GM23338 (cell line): ENCODE data around the gene HS3ST1. TPM values are rescaled to one million over a fixed set of nuclear protein-coding genes. Genes with fewer than 3 reads are reported as not detected.

ENCODE experiments used
- ATAC-seq: fragments of 200-7000 bp; cut with Tn5 transposase; 3 replicates; pipeline ENCODE4 v1.9.1; 2020
- DNase-seq: peaks from one replicate; pipeline ENCODE4 v3.0.0-alpha.2; 2015; ENCODE audit warnings: low spot score
- H2AFZ ChIP-seq: fragments of 200-600 bp; sonication (generic); 2 replicates; pipeline ENCODE4 v1.8.0; 2016; ENCODE audit warnings: antibody characterized with exemption, mild to moderate bottlenecking, moderate library complexity
- H3F3A ChIP-seq: fragments of 200-600 bp; sonication (generic); replicated peaks from 2 replicates; pipeline ENCODE4 v1.8.0; 2017; ENCODE audit warnings: antibody characterized with exemption, mixed run types, low read depth
- H3K27ac ChIP-seq: fragments of 200-600 bp; sonication (generic); 2 replicates; pipeline ENCODE4 v1.6.1; 2016; ENCODE audit warnings: low read depth
- H3K27me3 ChIP-seq: fragments of 200-600 bp; sonication (generic); 2 replicates; pipeline ENCODE4 v1.8.0; 2016; ENCODE audit warnings: mild to moderate bottlenecking, mixed run types, moderate library complexity; ENCODE audit not compliant: insufficient read depth
- H3K36me3 ChIP-seq: fragments of 200-600 bp; sonication (generic); 2 replicates; pipeline ENCODE4 v1.8.0; 2016; ENCODE audit warnings: mild to moderate bottlenecking; ENCODE audit not compliant: insufficient read depth
- H3K4me1 ChIP-seq: fragments of 200-600 bp; sonication (generic); 2 replicates; pipeline ENCODE4 v1.8.0; 2016; ENCODE audit warnings: mild to moderate bottlenecking, moderate library complexity; ENCODE audit not compliant: insufficient read depth
- H3K4me2 ChIP-seq: fragments of 200-600 bp; sonication (generic); 2 replicates; pipeline ENCODE4 v1.7.1; 2017; ENCODE audit warnings: mixed run types
- H3K4me3 ChIP-seq: fragments of 200-600 bp; sonication (generic); 2 replicates; pipeline ENCODE4 v1.6.1; 2016; ENCODE audit warnings: mixed run types
- H3K79me2 ChIP-seq: fragments of 200-600 bp; sonication (generic); replicated peaks from 2 replicates; pipeline ENCODE4 v1.8.0; 2017; ENCODE audit warnings: mild to moderate bottlenecking; ENCODE audit not compliant: insufficient read depth
- H3K9me2 ChIP-seq: fragments of 200-600 bp; sonication (generic); 2 replicates; pipeline ENCODE4 v1.8.0; 2017; ENCODE audit not compliant: insufficient read depth
- H4K20me1 ChIP-seq: fragments of 200-600 bp; sonication (generic); replicated peaks from 2 replicates; pipeline ENCODE4 v1.8.0; 2017; ENCODE audit warnings: mild to moderate bottlenecking; ENCODE audit not compliant: insufficient read depth
- H3K27ac Mint-ChIP-seq: 2 replicates; pipeline ENCODE4 v1.8.0; 2020; ENCODE audit warnings: inconsistent platforms, mild to moderate bottlenecking, moderate library complexity, mixed read lengths
- H3K27me3 Mint-ChIP-seq: 3 replicates; pipeline ENCODE4 v1.8.0; 2022; ENCODE audit warnings: low read depth, mild to moderate bottlenecking, moderate library complexity, mixed read lengths, inconsistent platforms; ENCODE audit not compliant: insufficient read depth, poor library complexity
- H3K36me3 Mint-ChIP-seq: 3 replicates; pipeline ENCODE4 v1.8.0; 2021; ENCODE audit warnings: low read depth, mild to moderate bottlenecking, inconsistent platforms, moderate library complexity, mixed read lengths
- H3K4me1 Mint-ChIP-seq: 3 replicates; pipeline ENCODE4 v1.8.0; 2020; ENCODE audit warnings: mild to moderate bottlenecking, inconsistent platforms, mixed read lengths
- H3K4me3 Mint-ChIP-seq: 3 replicates; pipeline ENCODE4 v1.8.0; 2021; ENCODE audit warnings: moderate library complexity, mild to moderate bottlenecking, inconsistent platforms, mixed read lengths
- H3K9me3 Mint-ChIP-seq: 3 replicates; pipeline ENCODE4 v1.8.0; 2020; ENCODE audit warnings: moderate library complexity, mild to moderate bottlenecking, inconsistent platforms, mixed read lengths
- EZH2phosphoT487 ChIP-seq: fragments of 200-600 bp; sonication (generic); IDR thresholded peaks from one replicate; pipeline ENCODE4 v1.8.1; 2018; ENCODE audit warnings: antibody characterized with exemption; ENCODE audit not compliant: unreplicated experiment
- JUNB ChIP-seq: IDR thresholded peaks from one replicate; pipeline ENCODE4 v1.6.1; 2016; ENCODE audit warnings: antibody characterized with exemption; ENCODE audit not compliant: unreplicated experiment
- NANOG ChIP-seq: IDR thresholded peaks from 2 replicates; pipeline ENCODE4 v1.6.1; 2016; ENCODE audit warnings: antibody characterized with exemption, borderline replicate concordance
- POLR2AphosphoS5 ChIP-seq: IDR thresholded peaks from 2 replicates; pipeline ENCODE4 v1.6.1; 2016; ENCODE audit warnings: antibody characterized with exemption, low read depth
- STAT1 ChIP-seq: IDR thresholded peaks from one replicate; pipeline ENCODE4 v1.6.1; 2016; ENCODE audit warnings: antibody characterized with exemption; ENCODE audit not compliant: unreplicated experiment
- ZNF331 ChIP-seq: fragments of 250-450 bp; sonication (Bioruptor Pico); IDR thresholded peaks from 2 replicates; pipeline ENCODE4 v1.5.0; 2020; ENCODE audit warnings: low read depth, mild to moderate bottlenecking, moderate library complexity
- polyA plus RNA-seq: library from polyadenylated mRNA; unstranded; fragments of >200 nt; fragmentation: Nextera tagmentation; extraction: Ambion mirVana; gene quantifications from 2 replicates; pipeline ENCODE4 v1.2.1, GENCODE V29; 2016
- total RNA-seq: library from RNA; depleted of rRNA; stranded (reverse); fragments of >200 nt; shearing (Covaris generic); gene quantifications from 2 replicates; pipeline ENCODE4 v1.2.3, GENCODE V29; 2014
- TF ChIP-seq, protein P1 (sequence below): IDR thresholded peaks from one replicate; pipeline ENCODE4 v1.6.1; 2018; ENCODE audit warnings: antibody characterized with exemption; ENCODE audit not compliant: unreplicated experiment
- TF ChIP-seq, protein P2 (sequence below), 2 experiments: fragments of 200-600 bp in 1 of 2; sonication (generic) in 1 of 2; conservative IDR thresholded peaks; 2 replicates each; pipeline versions ENCODE4 v1.5.1 to v1.6.1; 2016 to 2017; ENCODE audit warnings: antibody characterized with exemption in 2 of 2, low read depth in 2 of 2, mild to moderate bottlenecking in 2 of 2, moderate library complexity in 1 of 2
- TF ChIP-seq, protein P3 (sequence below): IDR thresholded peaks from 2 replicates; pipeline ENCODE4 v1.6.1; 2016; ENCODE audit warnings: antibody characterized with exemption

The HS3ST1 gene
- total and polyA plus RNA-seq, 2 experiments from 2014 or later: 0.94 to 1.3 TPM

DNA sequence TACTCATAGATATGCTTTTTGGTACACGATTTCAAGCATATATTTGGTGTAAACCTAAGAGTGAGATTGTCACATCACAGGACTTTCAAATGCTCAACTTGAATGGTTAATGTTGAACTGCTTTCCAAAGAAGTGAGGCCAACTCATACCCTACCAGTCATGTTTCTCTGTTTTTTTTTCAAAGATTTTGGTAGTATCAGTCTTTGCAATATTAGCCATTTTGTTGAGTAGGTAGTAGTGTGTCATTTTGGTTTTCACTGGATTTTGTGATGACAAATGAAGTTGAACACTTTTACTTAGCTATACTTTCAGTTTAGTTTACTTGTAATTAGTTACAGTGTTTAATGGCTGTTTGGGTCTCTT, 12.5 kb upstream of the HS3ST1 start:
- no peaks in the 10 kb centered on the region for H3K36me3 ChIP-seq
- no peak overlapping the region for H3K4me2 ChIP-seq
- H2AFZ ChIP-seq: no peak overlapping the region
- H3K9me2 ChIP-seq: peaks cover 7% of the 10 kb centered on the region; the same call in 1 of the 2 replicates
- Mint-ChIP-seq H3K27me3 (no peaks in the 10 kb centered on the region), H3K9me3 (0 out of 3 replicates have a peak, but pooled peaks cover 3% of the 10 kb centered on the region), H3K36me3 (no peaks in the 10 kb centered on the region), H3K4me3 (no peak overlapping the region), H3K27ac (no peak overlapping the region), H3K4me1 (peaks cover 7% of the 10 kb centered on the region)
- TF ChIP-seq STAT1: no peak
- TF ChIP-seq, protein P1, sequence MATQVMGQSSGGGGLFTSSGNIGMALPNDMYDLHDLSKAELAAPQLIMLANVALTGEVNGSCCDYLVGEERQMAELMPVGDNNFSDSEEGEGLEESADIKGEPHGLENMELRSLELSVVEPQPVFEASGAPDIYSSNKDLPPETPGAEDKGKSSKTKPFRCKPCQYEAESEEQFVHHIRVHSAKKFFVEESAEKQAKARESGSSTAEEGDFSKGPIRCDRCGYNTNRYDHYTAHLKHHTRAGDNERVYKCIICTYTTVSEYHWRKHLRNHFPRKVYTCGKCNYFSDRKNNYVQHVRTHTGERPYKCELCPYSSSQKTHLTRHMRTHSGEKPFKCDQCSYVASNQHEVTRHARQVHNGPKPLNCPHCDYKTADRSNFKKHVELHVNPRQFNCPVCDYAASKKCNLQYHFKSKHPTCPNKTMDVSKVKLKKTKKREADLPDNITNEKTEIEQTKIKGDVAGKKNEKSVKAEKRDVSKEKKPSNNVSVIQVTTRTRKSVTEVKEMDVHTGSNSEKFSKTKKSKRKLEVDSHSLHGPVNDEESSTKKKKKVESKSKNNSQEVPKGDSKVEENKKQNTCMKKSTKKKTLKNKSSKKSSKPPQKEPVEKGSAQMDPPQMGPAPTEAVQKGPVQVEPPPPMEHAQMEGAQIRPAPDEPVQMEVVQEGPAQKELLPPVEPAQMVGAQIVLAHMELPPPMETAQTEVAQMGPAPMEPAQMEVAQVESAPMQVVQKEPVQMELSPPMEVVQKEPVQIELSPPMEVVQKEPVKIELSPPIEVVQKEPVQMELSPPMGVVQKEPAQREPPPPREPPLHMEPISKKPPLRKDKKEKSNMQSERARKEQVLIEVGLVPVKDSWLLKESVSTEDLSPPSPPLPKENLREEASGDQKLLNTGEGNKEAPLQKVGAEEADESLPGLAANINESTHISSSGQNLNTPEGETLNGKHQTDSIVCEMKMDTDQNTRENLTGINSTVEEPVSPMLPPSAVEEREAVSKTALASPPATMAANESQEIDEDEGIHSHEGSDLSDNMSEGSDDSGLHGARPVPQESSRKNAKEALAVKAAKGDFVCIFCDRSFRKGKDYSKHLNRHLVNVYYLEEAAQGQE: no peak
- no peak for TF ChIP-seq ZNF331 (CRISPR knock-in tag)
- TF ChIP-seq EZH2phosphoT487: no peak
- H4K20me1 ChIP-seq: no peaks in the 10 kb centered on the region
- 0 out of 2 replicates have a peak, but pooled peaks cover 7% of the 10 kb centered on the region for H3K4me1 ChIP-seq
- ATAC-seq (no peak), DNase-seq (no peak)
- H3K27me3 ChIP-seq: no peaks in the 10 kb centered on the region
- H3K4me3 ChIP-seq: no peak overlapping the region
- no peak overlapping the region for H3K27ac ChIP-seq
- H3K79me2 ChIP-seq: no peaks in the 10 kb centered on the region
- H3F3A ChIP-seq: no peaks in the 10 kb centered on the region

DNA sequence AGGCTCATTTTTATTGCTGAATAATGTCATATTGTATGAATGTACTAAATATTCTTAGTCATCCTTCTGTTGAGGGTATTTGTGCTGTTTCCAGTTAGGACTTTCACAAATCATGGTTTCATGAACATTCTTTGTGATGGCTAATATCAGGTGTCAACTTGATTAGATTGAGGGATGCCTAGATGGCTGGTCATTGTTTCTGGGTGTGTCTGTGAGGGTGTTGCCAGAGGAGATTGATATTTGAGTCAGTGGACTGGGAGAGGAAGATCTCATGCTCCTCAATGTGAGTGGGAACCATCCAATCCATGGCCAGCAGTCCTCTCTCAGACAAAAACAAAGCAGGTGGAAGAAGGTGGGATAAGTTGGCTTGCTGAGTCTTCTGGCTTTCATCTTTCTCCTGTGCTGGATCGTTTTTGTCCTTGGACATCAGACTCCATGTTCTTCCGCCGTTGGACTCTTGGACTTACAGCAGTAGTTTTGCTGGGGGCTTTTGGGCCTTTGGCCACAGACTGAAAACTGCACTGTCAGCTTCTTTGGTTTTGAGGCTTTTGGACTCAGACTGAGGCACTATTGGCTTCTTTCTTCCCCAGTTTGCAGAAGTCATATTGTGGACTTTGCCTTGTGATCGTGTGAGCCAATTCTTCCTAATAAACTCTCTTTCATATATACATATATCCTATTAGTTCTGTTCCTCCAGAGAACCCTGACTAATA, 11.9 kb upstream of the HS3ST1 start:
- no peaks in the 10 kb centered on the region for H3K27me3 ChIP-seq
- Mint-ChIP-seq H3K27ac (no peak overlapping the region), H3K4me1 (peaks cover 12% of the 10 kb centered on the region)

More for the DNA sequence above, 11.9 kb upstream of the HS3ST1 start:
- H3K4me3 ChIP-seq: no peak overlapping the region
- TF ChIP-seq EZH2phosphoT487 (no peak), JUNB (no peak), ZNF331 (CRISPR knock-in tag) (no peak), NANOG (no peak), POLR2AphosphoS5 (no peak)
- TF ChIP-seq, protein P2, sequence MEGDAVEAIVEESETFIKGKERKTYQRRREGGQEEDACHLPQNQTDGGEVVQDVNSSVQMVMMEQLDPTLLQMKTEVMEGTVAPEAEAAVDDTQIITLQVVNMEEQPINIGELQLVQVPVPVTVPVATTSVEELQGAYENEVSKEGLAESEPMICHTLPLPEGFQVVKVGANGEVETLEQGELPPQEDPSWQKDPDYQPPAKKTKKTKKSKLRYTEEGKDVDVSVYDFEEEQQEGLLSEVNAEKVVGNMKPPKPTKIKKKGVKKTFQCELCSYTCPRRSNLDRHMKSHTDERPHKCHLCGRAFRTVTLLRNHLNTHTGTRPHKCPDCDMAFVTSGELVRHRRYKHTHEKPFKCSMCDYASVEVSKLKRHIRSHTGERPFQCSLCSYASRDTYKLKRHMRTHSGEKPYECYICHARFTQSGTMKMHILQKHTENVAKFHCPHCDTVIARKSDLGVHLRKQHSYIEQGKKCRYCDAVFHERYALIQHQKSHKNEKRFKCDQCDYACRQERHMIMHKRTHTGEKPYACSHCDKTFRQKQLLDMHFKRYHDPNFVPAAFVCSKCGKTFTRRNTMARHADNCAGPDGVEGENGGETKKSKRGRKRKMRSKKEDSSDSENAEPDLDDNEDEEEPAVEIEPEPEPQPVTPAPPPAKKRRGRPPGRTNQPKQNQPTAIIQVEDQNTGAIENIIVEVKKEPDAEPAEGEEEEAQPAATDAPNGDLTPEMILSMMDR (conservative IDR thresholded peaks at IDR 0.05; ENCODE audit: low read depth in 2 of 2): no peak
- TF ChIP-seq, protein P1: no peak
- TF ChIP-seq, protein P3, sequence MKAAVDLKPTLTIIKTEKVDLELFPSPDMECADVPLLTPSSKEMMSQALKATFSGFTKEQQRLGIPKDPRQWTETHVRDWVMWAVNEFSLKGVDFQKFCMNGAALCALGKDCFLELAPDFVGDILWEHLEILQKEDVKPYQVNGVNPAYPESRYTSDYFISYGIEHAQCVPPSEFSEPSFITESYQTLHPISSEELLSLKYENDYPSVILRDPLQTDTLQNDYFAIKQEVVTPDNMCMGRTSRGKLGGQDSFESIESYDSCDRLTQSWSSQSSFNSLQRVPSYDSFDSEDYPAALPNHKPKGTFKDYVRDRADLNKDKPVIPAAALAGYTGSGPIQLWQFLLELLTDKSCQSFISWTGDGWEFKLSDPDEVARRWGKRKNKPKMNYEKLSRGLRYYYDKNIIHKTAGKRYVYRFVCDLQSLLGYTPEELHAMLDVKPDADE: no peak
- Mint-ChIP-seq H3K36me3 (no peaks in the 10 kb centered on the region), H3K27me3 (peaks cover under 1% of the 10 kb centered on the region), H3K9me3 (0 out of 3 replicates have a peak, but pooled peaks cover 1% of the 10 kb centered on the region), H3K4me3 (no peak overlapping the region)
- 0 out of 2 replicates have a peak, but pooled peaks cover 7% of the 10 kb centered on the region for H3K4me1 ChIP-seq
- H3F3A ChIP-seq: no peaks in the 10 kb centered on the region
- DNase-seq (no peak), ATAC-seq (no peak)
- peaks cover 7% of the 10 kb centered on the region; the same call in 1 of the 2 replicates for H3K9me2 ChIP-seq
- H3K36me3 ChIP-seq: no peaks in the 10 kb centered on the region
- H3K27ac ChIP-seq: no peak overlapping the region
- no peak overlapping the region for H2AFZ ChIP-seq
- H3K4me2 ChIP-seq: no peak overlapping the region
- no peaks in the 10 kb centered on the region for H4K20me1 ChIP-seq
- no peaks in the 10 kb centered on the region for H3K79me2 ChIP-seq
